ENCODE results near the gene CNIH1. TPM values are rescaled to one million over a fixed set of nuclear protein-coding genes. Genes with fewer than 3 reads are reported as not detected.

CNIH1 gene
- total RNA-seq, 1 donor from 2014 or later: 105 TPM

GRCh38 chr14:54374117-54374884 lies 66.9 kb downstream of the CNIH1 start:
- no peaks in the 10 kb centered on the region for H3K36me3 ChIP-seq (ENCODE audit: control insufficient read depth, insufficient read depth, low read length)
- H3K4me3 ChIP-seq (ENCODE audit: low read depth, low read length): no peak overlapping the region
- H3K27me3 ChIP-seq (ENCODE audit: control insufficient read depth, insufficient read depth, low read length): peaks cover 4% of the 10 kb centered on the region
- no peak for TF ChIP-seq CTCF (IDR thresholded peaks at IDR 0.05; ENCODE audit: insufficient read depth, low read length, poor library complexity, severe bottlenecking)
- no peak for DNase-seq (ENCODE audit: low read depth)

Other genes starting within 250 kb of the CNIH1 start
- gene CDKN3, start 44.4 kb downstream of the CNIH1 start, total RNA-seq: 7.7 and 13.6 TPM in 2 replicates
- 55.1 and 71.9 TPM in 2 replicates for gene GMFB, start 47.6 kb upstream of the CNIH1 start, total RNA-seq
- gene CGRRF1, start 68.5 kb upstream of the CNIH1 start, total RNA-seq: 13.4 and 15.4 TPM in 2 replicates
- 14.5 and 20.5 TPM in 2 replicates for gene SAMD4A, start 125.8 kb upstream of the CNIH1 start, total RNA-seq

Measured in kidney epithelial cell (primary cell).